Hypothalamus (tissue), 51 donors: Measurements from ENCODE around the gene GPR137B.
A peak's percentile ranks its signal among the peaks of the same experiment; 100 is the strongest.

Experiments
- DNase-seq, 51 donors: peaks; one replicate each; lab custom pipeline; 2025; lab: John Stamatoyannopoulos, UW

GPR137B gene

GRCh38 chr1:236141447-236142252, 689 bp upstream of the GPR137B start:
- DNase-seq: peak in 27 of 51 donors; percentile 12 to 80 (median 49)

DNA sequence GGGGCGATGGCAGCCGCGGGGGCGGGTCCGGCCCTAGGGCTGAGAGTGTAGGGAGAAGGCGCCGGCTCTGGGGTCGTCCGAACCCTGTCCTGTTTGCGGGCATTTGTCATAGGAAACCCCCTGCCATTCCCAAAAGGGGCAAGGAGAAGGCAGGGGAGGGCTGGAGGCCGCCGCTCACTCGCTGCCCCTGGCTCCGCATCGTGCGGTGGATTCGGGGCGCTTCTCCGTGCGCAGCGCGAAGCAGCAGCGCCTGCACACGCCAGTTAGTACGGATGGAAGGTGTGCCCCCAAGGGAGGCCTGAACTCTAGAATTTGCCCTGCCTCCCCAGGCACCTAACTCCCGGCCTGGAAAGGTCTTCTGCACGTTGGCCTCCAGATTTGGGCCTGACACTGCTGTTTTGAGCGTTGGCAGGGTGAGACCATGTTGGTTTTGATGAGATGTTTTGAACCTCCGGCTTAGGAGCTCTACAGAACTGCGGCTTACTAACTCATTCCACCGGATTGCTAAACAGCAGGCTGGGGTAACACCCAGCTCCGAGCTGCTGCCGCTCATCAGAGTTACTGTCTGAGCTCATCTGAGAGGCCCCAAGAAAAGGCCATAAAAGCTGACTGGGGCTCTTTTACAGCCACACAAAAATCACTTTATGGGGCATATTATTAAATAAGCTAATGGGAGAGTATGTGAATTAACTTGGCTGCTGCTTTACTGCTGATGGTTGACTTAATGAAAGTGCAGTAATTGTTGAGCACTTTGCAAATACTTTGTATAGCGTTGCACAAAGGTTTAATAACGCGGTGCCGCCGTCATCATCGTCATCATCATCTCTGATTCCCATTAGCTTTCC, 987 bp downstream of the GPR137B start:
- DNase-seq: peak in 7 of 51 donors; percentile 13 to 44 (median 29)

GRCh38 chr1:236144033-236144432, 1.7 kb downstream of the GPR137B start:
- no peak for DNase-seq

- peak in 11 of 51 donors; percentile 9 to 47 (median 21) for DNase-seq
These were observed 2.3 kb downstream of the GPR137B start for GRCh38 chr1:236144446-236145150.

DNA sequence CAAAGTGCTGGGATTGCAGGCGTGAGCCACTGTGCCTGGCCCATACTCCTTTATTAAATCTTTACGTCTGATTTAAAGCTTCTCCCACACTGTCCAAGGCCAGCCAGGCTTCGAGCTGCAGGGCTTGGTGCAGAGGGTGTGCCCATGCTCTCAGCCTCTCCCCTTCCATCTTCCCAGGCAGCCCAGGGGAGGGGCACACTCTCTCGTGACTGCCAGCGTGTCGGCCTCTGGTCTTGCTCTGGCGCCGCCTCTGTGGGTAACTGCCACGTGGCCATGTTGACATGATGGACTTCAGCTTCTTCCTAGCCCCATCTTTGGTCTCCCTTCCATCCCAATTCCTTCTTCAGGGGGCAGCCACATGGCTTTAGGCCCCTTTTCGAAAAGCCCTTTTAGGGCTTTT, 4.7 kb downstream of the GPR137B start:
- DNase-seq: peak in 1 of 51 donors; percentile 6

- DNase-seq: no peak
These were observed 5.5 kb downstream of the GPR137B start for GRCh38 chr1:236147521-236148469.

- DNase-seq: no peak
These were observed 6.1 kb downstream of the GPR137B start for GRCh38 chr1:236148470-236148845.

- no peak for DNase-seq
These were observed 6.8 kb downstream of the GPR137B start for GRCh38 chr1:236149003-236149595.

DNA sequence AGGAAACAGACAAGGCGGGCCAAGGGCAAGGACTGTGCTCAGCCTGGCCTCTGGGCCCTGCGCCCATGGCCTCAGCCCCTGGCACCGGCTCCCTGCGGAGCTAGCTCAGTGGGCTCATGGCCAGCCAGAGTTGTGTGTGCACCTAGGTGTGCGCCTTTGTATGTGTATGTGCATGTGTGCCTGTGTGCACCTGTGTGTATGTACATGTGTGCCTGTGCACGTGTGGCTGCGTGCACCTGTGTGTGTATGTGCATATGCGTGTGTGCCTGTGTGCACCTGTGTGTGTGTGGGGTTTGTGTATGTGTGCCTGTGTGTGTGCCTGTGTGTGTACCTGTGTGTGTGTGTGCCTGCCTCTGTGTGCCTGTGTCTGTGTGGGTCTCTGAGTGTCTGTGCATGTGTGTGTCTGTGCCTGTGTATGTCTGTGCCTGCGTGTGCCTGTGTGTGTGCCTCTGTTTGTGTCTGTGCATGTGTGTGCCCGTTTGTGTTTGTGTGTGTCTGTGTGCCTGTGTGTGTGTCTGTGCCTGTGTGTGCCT, 7.4 kb downstream of the GPR137B start:
- DNase-seq: peak in 3 of 51 donors; percentile 13 to 28 (median 18)

DNA sequence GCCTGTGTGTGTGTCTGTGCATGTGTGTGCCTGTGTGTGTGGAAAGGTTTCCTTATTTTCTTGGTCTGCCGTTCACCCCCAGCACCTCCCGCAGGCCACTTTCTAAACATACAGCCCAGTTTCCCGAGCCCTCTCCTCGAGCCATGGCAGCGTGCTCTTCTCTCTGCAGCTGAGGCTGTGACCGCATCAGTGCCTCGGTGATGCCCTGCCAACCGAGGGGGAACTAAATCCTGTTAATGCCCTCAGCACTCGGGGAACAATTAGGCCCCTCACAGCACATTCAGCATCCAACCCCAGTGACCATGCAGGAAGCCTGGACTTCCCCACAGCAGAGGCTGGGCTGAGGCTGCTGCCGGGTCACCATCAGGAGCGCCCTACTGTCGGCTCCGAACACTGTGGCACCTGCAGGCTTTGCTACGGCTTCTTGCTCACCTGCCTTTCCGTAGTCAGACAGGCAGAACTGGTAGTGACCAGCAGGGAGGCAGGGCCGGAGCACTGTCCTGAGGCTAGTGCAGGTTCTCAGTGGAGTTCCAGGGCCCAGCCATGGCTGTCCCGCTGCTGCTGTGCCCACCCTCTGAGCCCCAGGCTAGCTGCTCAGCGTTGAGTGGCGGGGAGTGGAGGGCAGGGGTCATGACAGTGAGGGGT, 8.1 kb downstream of the GPR137B start:
- DNase-seq: no peak

DNA sequence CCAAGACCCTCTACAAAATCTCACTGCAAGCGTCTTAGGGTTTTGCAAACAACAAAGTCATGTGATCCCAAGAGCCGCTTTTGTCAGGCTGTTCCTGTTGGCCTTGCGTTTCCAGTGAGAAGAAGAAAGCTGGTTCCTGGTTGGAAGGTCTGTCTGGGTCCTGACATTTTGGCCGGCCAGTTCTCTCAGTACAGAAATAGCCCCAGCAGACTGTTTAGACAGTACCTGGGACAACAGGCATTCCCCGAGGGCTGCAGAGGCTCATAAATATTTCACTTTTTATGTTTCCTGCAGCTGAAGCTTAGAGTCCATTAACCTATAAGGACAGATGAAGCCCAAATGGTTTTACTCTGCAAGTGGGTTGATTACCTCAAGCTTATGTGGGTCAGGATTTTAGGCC, 8.6 kb downstream of the GPR137B start:
- DNase-seq: no peak

- DNase-seq: no peak
These were observed 9.5 kb downstream of the GPR137B start for GRCh38 chr1:236151739-236152424.

- no peak for DNase-seq
These were observed 11.8 kb downstream of the GPR137B start for GRCh38 chr1:236154126-236154525.

DNA sequence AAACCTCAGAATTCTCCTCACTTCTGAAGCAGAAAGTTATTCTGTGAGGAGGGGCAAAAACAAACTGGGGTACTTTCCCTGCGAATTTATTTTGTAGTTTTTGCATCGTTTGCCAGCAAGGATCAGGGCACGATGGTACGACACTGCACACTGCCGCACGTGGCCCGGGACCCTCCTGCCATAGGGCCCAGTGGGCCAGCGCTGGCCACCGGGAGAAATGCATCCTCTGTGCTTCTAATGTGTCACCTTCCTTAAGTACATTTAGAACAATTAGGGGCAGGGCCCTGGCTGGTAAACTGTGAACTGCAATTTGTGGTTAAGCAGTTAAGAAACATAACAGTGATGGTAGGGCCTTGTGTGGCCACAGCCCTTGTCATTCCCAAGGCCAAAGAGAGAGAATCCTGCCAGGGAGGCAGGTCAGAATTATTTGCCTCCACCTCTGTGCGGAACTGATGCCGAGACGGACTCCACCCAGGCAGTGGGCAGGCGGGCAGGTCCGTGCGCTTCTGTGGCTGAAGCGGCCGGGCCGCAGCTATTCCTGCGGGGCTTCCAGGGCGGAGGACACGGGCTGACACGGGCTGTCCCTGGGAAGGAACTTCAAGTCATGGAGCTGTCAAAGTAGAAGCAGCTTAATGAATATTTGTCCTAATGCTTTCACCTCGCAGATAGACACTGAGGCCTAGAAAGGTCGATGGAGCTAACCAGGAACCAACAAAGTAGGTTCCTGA, 12.5 kb downstream of the GPR137B start:
- DNase-seq: no peak

DNA sequence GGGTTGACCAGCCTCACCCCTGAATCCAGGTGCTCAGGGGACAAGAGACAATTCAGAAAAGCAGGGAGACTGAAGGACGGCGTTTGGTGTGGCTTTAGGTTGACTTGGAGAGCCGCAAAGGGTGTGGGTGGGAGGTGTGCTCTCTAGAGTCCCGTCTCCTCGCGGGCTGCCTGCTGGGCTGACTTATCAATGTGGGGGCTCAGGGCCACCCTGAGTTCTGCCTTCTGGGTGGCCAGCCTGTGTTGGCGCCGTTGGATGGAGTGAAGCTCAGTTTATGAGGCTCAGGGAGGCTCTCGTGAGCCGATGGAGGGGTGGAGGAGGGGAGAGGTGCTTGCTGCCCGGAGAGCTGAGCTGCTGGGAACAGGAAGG, 13.0 kb downstream of the GPR137B start:
- DNase-seq: no peak

DNA sequence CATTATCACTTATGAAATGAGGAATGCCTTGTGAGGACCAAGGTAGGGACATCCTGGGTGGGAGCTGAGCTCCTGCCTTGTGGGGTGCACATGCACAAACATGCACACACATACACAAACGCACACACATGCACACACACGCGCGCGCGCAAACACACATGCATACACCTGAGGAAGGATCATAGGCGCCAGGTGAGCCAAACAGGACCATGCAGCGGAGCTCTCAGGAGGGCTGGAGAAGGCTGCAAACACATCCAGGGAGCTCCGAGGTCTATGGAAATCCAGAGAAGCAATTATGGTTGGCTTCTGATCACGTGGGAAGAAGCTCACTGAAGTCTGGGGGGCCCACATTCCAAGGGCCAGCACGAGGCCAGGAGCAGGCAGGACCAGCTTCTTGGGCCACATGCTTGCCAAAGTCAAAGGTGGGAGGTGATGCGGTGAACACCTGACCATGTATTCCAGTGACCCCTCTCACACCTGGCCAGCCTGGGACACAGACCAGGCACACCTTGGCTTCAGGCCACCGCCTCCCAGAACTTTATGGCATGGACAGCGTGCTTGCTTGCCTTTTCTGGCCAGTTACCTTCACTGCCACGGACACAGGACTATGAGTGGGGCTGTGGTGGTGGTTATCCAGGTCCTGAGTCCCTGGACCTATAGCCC, 13.6 kb downstream of the GPR137B start:
- no peak for DNase-seq
